HEK293 (cell line): Measurements from ENCODE around the gene JPH4.

Experiments
- CTCF ChIA-PET: fragments of 350-600 bp; formaldehyde crosslinking; extraction: SDS; loops from one replicate; lab custom pipeline; 2021; ENCODE audit warnings: antibody characterized with exemption; lab: Yijun Ruan, JAX
- POLR2A ChIA-PET: fragments of 300-600 bp; formaldehyde crosslinking; extraction: SDS; loops from one replicate; lab custom pipeline; 2020; ENCODE audit warnings: antibody characterized with exemption, inconsistent platforms; lab: Yijun Ruan, JAX
- H3K27ac ChIP-seq: fragments of 200-500 bp; sonication (Bioruptor generic); 2 replicates; pipeline ENCODE4 v1.5.1; 2014; ENCODE audit warnings: low read depth, low read length, control low read depth, inconsistent platforms; ENCODE audit errors: extremely low read depth
- H3K36me3 ChIP-seq, 2 experiments: fragments of 200-500 bp in 1 of 2; sonication (Bioruptor generic) in 1 of 2; 1 replicate in 1 of 2; 2 replicates in 1 of 2; pipeline ENCODE4 v1.5.1; 2014 to 2017; ENCODE audit warnings: inconsistent platforms in 2 of 2, low read length in 2 of 2; ENCODE audit not compliant: control insufficient read depth in 2 of 2, insufficient read depth in 1 of 2
- H3K4me1 ChIP-seq: fragments of 200-500 bp; sonication (Bioruptor generic); 2 replicates; pipeline ENCODE4 v1.5.1; 2014; ENCODE audit warnings: mild to moderate bottlenecking, low read length, inconsistent platforms; ENCODE audit not compliant: control insufficient read depth, insufficient read depth
- H3K4me3 ChIP-seq: 2 replicates; pipeline ENCODE4 v1.5.1; 2011; ENCODE audit warnings: low read depth, mild to moderate bottlenecking, control low read depth, low read length, moderate library complexity
- H3K9me3 ChIP-seq: fragments of 200-500 bp; sonication (Bioruptor generic); 2 replicates; pipeline ENCODE4 v1.5.1; 2014; ENCODE audit warnings: low read depth, low read length, inconsistent platforms; ENCODE audit not compliant: control insufficient read depth, insufficient read depth
- EGR2 ChIP-seq: fragments of 450-650 bp; formaldehyde crosslinking; IDR thresholded peaks from 2 replicates; pipeline ENCODE4 v1.5.1; 2016; ENCODE audit warnings: low read depth, missing biosample characterization, missing genetic modification characterization
- GFI1B ChIP-seq: fragments of 450-650 bp; formaldehyde crosslinking; IDR thresholded peaks from 2 replicates; pipeline ENCODE4 v1.5.1; 2016; ENCODE audit warnings: missing biosample characterization, missing genetic modification characterization
- GLIS1 ChIP-seq: fragments of 450-650 bp; formaldehyde crosslinking; IDR thresholded peaks from 2 replicates; pipeline ENCODE4 v1.5.1; 2016; ENCODE audit warnings: missing biosample characterization, missing genetic modification characterization
- GLIS2 ChIP-seq: fragments of 450-650 bp; formaldehyde crosslinking; IDR thresholded peaks from 2 replicates; pipeline ENCODE4 v1.5.1; 2016; ENCODE audit warnings: missing biosample characterization, missing genetic modification characterization
- HOXC10 ChIP-seq: sonication (generic); formaldehyde crosslinking; IDR thresholded peaks from 2 replicates; pipeline ENCODE4 v1.8.1; 2023; ENCODE audit warnings: mild to moderate bottlenecking, missing genetic modification reagents
- KLF17 ChIP-seq: fragments of 450-650 bp; formaldehyde crosslinking; IDR thresholded peaks from 2 replicates; pipeline ENCODE4 v1.5.1; 2016; ENCODE audit warnings: missing biosample characterization, missing genetic modification characterization
- KLF8 ChIP-seq: fragments of 450-650 bp; formaldehyde crosslinking; IDR thresholded peaks from 2 replicates; pipeline ENCODE4 v1.5.1; 2016; ENCODE audit warnings: missing biosample characterization, missing genetic modification characterization
- KLF9 ChIP-seq: fragments of 450-650 bp; formaldehyde crosslinking; IDR thresholded peaks from 2 replicates; pipeline ENCODE4 v1.5.1; 2016; ENCODE audit warnings: missing biosample characterization, missing genetic modification characterization, low read depth
- PATZ1 ChIP-seq: fragments of 450-650 bp; formaldehyde crosslinking; IDR thresholded peaks from 2 replicates; pipeline ENCODE4 v1.5.1; 2016; ENCODE audit warnings: missing biosample characterization, missing genetic modification characterization
- PRDM6 ChIP-seq: fragments of 450-650 bp; formaldehyde crosslinking; IDR thresholded peaks from 2 replicates; pipeline ENCODE4 v1.5.1; 2017; ENCODE audit warnings: missing biosample characterization, missing genetic modification characterization
- TRIM28 ChIP-seq: IDR thresholded peaks from 2 replicates; pipeline ENCODE4 v1.6.1; 2011; ENCODE audit warnings: low read length, control low read depth, borderline replicate concordance
- ZBTB1 ChIP-seq: fragments of 450-650 bp; formaldehyde crosslinking; IDR thresholded peaks from 2 replicates; pipeline ENCODE4 v1.5.1; 2016; ENCODE audit warnings: missing biosample characterization, missing genetic modification characterization
- ZBTB20 ChIP-seq: fragments of 450-650 bp; formaldehyde crosslinking; IDR thresholded peaks from 2 replicates; pipeline ENCODE4 v1.5.1; 2016; ENCODE audit warnings: missing biosample characterization, missing genetic modification characterization
- ZBTB26 ChIP-seq: fragments of 450-650 bp; formaldehyde crosslinking; optimal IDR thresholded peaks from 2 replicates; pipeline ENCODE3; 2016; ENCODE audit warnings: missing biosample characterization, mild to moderate bottlenecking, missing genetic modification characterization
- ZFHX2 ChIP-seq: fragments of 450-650 bp; formaldehyde crosslinking; conservative IDR thresholded peaks from 2 replicates; pipeline ENCODE4 v1.5.1; 2016; ENCODE audit warnings: missing biosample characterization, missing genetic modification characterization
- ZNF112 ChIP-seq: fragments of 450-650 bp; formaldehyde crosslinking; IDR thresholded peaks from 2 replicates; pipeline ENCODE4 v1.5.0; 2017; ENCODE audit warnings: missing biosample characterization, missing genetic modification characterization
- ZNF169 ChIP-seq: fragments of 450-650 bp; formaldehyde crosslinking; IDR thresholded peaks from 2 replicates; pipeline ENCODE4 v1.5.1; 2016; ENCODE audit warnings: missing biosample characterization, missing genetic modification characterization
- ZNF19 ChIP-seq: fragments of 450-650 bp; formaldehyde crosslinking; IDR thresholded peaks from 2 replicates; pipeline ENCODE4; 2016; ENCODE audit warnings: missing biosample characterization, missing genetic modification characterization, low read depth
- ZNF311 ChIP-seq: fragments of 450-650 bp; formaldehyde crosslinking; IDR thresholded peaks from 2 replicates; pipeline ENCODE4 v1.5.1; 2017; ENCODE audit warnings: missing biosample characterization, missing genetic modification characterization, borderline replicate concordance
- ZNF362 ChIP-seq: fragments of 450-650 bp; formaldehyde crosslinking; IDR thresholded peaks from 2 replicates; pipeline ENCODE4 v1.5.1; 2016; ENCODE audit warnings: missing biosample characterization, missing genetic modification characterization
- ZNF366 ChIP-seq: fragments of 450-650 bp; formaldehyde crosslinking; conservative IDR thresholded peaks from 2 replicates; pipeline ENCODE4 v1.5.1; 2016; ENCODE audit warnings: missing biosample characterization, missing genetic modification characterization
- ZNF529 ChIP-seq: fragments of 450-650 bp; formaldehyde crosslinking; IDR thresholded peaks from 2 replicates; pipeline ENCODE4 v1.5.1; 2017; ENCODE audit warnings: missing genetic modification characterization, missing biosample characterization; ENCODE audit not compliant: insufficient replicate concordance
- ZNF548 ChIP-seq: fragments of 450-650 bp; formaldehyde crosslinking; IDR thresholded peaks from 2 replicates; pipeline ENCODE4 v1.5.1; 2016; ENCODE audit warnings: missing biosample characterization, missing genetic modification characterization
- ZNF561 ChIP-seq: fragments of 450-650 bp; IDR thresholded peaks from 2 replicates; pipeline ENCODE4 v1.5.1; 2018; ENCODE audit warnings: missing biosample characterization, missing genetic modification characterization, borderline replicate concordance
- ZNF670 ChIP-seq: fragments of 450-650 bp; formaldehyde crosslinking; IDR thresholded peaks from 2 replicates; pipeline ENCODE4 v1.5.1; 2016; ENCODE audit warnings: missing biosample characterization, missing genetic modification characterization, low read depth
- ZNF701 ChIP-seq: fragments of 450-650 bp; formaldehyde crosslinking; IDR thresholded peaks from 2 replicates; pipeline ENCODE4 v1.5.1; 2016; ENCODE audit warnings: missing biosample characterization, missing genetic modification characterization
- ZNF704 ChIP-seq: fragments of 450-650 bp; formaldehyde crosslinking; IDR thresholded peaks from 2 replicates; pipeline ENCODE4 v1.5.1; 2016; ENCODE audit warnings: missing biosample characterization, missing genetic modification characterization
- ZNF747 ChIP-seq: fragments of 450-650 bp; formaldehyde crosslinking; IDR thresholded peaks from 2 replicates; pipeline ENCODE4 v1.5.1; 2016; ENCODE audit warnings: missing biosample characterization, missing genetic modification characterization
- ZSCAN18 ChIP-seq: fragments of 450-650 bp; formaldehyde crosslinking; IDR thresholded peaks from 2 replicates; pipeline ENCODE4 v1.5.1; 2016; ENCODE audit warnings: missing biosample characterization, missing genetic modification characterization

The JPH4 gene

GRCh38 chr14:23578560-23579310 lies at the start of gene JPH4 (continued):
- TF ChIP-seq PATZ1, result peak; percentile 33
- no peak for TF ChIP-seq ZNF366 (tag by site-specific recombination)
- TF ChIP-seq ZNF670 (tag by site-specific recombination), result no peak
- no peak for TF ChIP-seq KLF9 (tag by site-specific recombination)
- TF ChIP-seq ZNF747, result no peak
- TF ChIP-seq ZBTB1 (tag by site-specific recombination), result no peak
- TF ChIP-seq HOXC10 (CRISPR knock-in tag), result no peak
- no peak for TF ChIP-seq KLF17
- no peak for TF ChIP-seq ZNF19 (tag by site-specific recombination)
- TF ChIP-seq ZNF112, result no peak
- TF ChIP-seq EGR2 (tag by site-specific recombination), result no peak
- TF ChIP-seq ZNF548 (tag by site-specific recombination), result no peak
- no peak for TF ChIP-seq ZNF704 (tag by site-specific recombination)
- no peak for TF ChIP-seq GLIS2
- TF ChIP-seq GLIS1 (tag by site-specific recombination), result peak; percentile 48; the same call in 1 of the 2 replicates
- TF ChIP-seq ZNF529 (tag by site-specific recombination), result no peak
- no peak for TF ChIP-seq TRIM28
- TF ChIP-seq ZBTB26 (tag by site-specific recombination), result no peak
- TF ChIP-seq ZNF701 (tag by site-specific recombination), result no peak
- TF ChIP-seq ZFHX2, result peak; percentile 43; the same call in 1 of the 2 replicates
- TF ChIP-seq ZBTB20 (tag by site-specific recombination), result no peak

- H3K36me3 ChIP-seq, result no peaks in the 10 kb centered on the region
- no peaks in the 10 kb centered on the region for H3K4me1 ChIP-seq
- no peaks in the 10 kb centered on the region for H3K9me3 ChIP-seq
- H3K27ac ChIP-seq, result no peak overlapping the region
- ChIA-PET CTCF (interaction anchor here (0.6 to 1.1 kb wide), 3 partner anchors 68 to 295 kb away, joined by 3 read pairs; no protein-coding TSS in a partner anchor), POLR2A (no interaction called here)
- H3K4me3 ChIP-seq, result no peak overlapping the region
- TF ChIP-seq ZNF362 (tag by site-specific recombination) (no peak), PRDM6 (tag by site-specific recombination) (no peak), ZNF311 (tag by site-specific recombination) (no peak), ZNF561 (tag by site-specific recombination) (no peak), GFI1B (tag by site-specific recombination) (no peak), KLF8 (no peak), ZSCAN18 (tag by site-specific recombination) (no peak), ZNF169 (tag by site-specific recombination) (no peak)
Observed at GRCh38 chr14:23627961-23628360, 49.4 kb upstream of the JPH4 start.
